MCF 10A (cell line): ENCODE measurements around the gene TXN. TPM values are rescaled to one million over a fixed set of nuclear protein-coding genes. Genes with fewer than 3 reads are reported as not detected.

Source experiments
- BruUV-seq: library from RNA; stranded (reverse); fragments of 400-500 nt; replicated peaks from 2 replicates; lab custom pipeline; 2021; lab: Mats Ljungman, UMichigan
- CTCF ChIA-PET: fragments of 300-600 bp; sonication (Branson Sonifier 250); formaldehyde crosslinking; extraction: SDS; loops from one replicate; lab custom pipeline; 2021; ENCODE audit warnings: antibody characterized with exemption, inconsistent platforms; lab: Yijun Ruan, JAX
- POLR2A ChIA-PET: fragments of 300-600, 350-650 bp; sonication (Branson Sonifier 250); formaldehyde crosslinking; extraction: SDS; loops from one replicate; lab custom pipeline; 2020; ENCODE audit warnings: antibody characterized with exemption, inconsistent platforms; lab: Yijun Ruan, JAX
- DNase-seq: peaks from one replicate; pipeline ENCODE4 v3.0.0-alpha.2; 2018; ENCODE audit not compliant: unreplicated experiment
- H3K27ac Mint-ChIP-seq: one replicate; pipeline ENCODE4 v1.8.0; 2022; ENCODE audit warnings: mild to moderate bottlenecking, low read depth, mixed read lengths; ENCODE audit not compliant: unreplicated experiment
- H3K27me3 Mint-ChIP-seq: one replicate; pipeline ENCODE4 v1.8.0; 2022; ENCODE audit warnings: mixed read lengths; ENCODE audit not compliant: insufficient read depth, unreplicated experiment
- H3K36me3 Mint-ChIP-seq: one replicate; pipeline ENCODE4 v1.8.0; 2022; ENCODE audit warnings: mild to moderate bottlenecking, moderate library complexity, mixed read lengths; ENCODE audit not compliant: insufficient read depth, unreplicated experiment
- H3K4me1 Mint-ChIP-seq: one replicate; pipeline ENCODE4 v1.8.0; 2022; ENCODE audit warnings: mixed read lengths; ENCODE audit not compliant: insufficient read depth, unreplicated experiment
- H3K4me3 Mint-ChIP-seq: one replicate; pipeline ENCODE4 v1.8.0; 2022; ENCODE audit warnings: mild to moderate bottlenecking, moderate library complexity, mixed read lengths; ENCODE audit not compliant: unreplicated experiment
- H3K9me3 Mint-ChIP-seq: one replicate; pipeline ENCODE4 v1.8.0; 2022; ENCODE audit warnings: mixed read lengths; ENCODE audit not compliant: unreplicated experiment
- intact Hi-C: fragments of 100-400 bp; cut with micrococcal nuclease; formaldehyde crosslinking; loops from 2 replicates; pipeline ENCODE4 v1.14.1; 2022
- total RNA-seq: library from RNA; stranded (reverse); gene quantifications from 2 replicates; pipeline ENCODE4 v1.2.3, GENCODE V29; 2022
- TF ChIP-seq, protein P1 (sequence below): fragments of 200-600 bp; IDR thresholded peaks from one replicate; pipeline ENCODE4 v1.8.0; 2022; ENCODE audit warnings: antibody characterized with exemption, mild to moderate bottlenecking; ENCODE audit not compliant: unreplicated experiment

TXN gene
- total RNA-seq, 1 experiment from 2014 or later = 349 TPM

DNA sequence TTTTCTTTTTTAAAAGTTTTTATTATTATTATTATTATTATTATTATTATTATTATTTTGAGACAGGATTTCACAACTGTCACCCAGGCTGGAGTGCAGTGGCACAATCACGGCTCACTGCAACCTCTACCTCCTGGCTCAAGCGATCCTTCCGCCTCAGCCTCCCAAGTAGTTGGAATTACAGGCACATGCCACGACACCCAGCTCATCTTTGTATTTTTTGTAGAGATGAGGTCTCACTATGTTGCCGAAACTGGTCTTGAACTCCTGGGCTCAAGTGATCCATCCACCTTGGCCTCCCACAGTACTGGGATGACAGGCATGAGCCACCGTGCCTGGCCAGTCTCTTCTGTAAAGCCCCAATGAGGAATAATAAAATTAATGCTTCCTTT lies 31.0 kb upstream of the TXN start:
- H3K27me3 Mint-ChIP-seq = no peaks in the 10 kb centered on the region

GRCh38 chr9:110284211-110284844 lies 28.0 kb upstream of the TXN start:
- POLR2A ChIA-PET = interaction anchor here (0.7 to 9.2 kb wide), 10 partner anchors 9 to 79 kb away, joined by 3 to 155 read pairs (median 6); partner anchors contain the start of gene TXN
- BruUV-seq = no TSS peak
- H3K4me3 Mint-ChIP-seq = peak overlapping the region; percentile 28
- H3K4me1 Mint-ChIP-seq = peaks cover 18% of the 10 kb centered on the region
- DNase-seq = no peak
- intact Hi-C loops = no loop called here
- H3K9me3 Mint-ChIP-seq = no peaks in the 10 kb centered on the region
- CTCF ChIA-PET = interaction anchor here (1.0 kb wide), 1 partner anchor 28 kb away, joined by 4 read pairs; the partner anchor contains the start of gene TXN
- no peaks in the 10 kb centered on the region for H3K27me3 Mint-ChIP-seq
- H3K27ac Mint-ChIP-seq = peak overlapping the region; percentile 63
- TF ChIP-seq, protein P1, sequence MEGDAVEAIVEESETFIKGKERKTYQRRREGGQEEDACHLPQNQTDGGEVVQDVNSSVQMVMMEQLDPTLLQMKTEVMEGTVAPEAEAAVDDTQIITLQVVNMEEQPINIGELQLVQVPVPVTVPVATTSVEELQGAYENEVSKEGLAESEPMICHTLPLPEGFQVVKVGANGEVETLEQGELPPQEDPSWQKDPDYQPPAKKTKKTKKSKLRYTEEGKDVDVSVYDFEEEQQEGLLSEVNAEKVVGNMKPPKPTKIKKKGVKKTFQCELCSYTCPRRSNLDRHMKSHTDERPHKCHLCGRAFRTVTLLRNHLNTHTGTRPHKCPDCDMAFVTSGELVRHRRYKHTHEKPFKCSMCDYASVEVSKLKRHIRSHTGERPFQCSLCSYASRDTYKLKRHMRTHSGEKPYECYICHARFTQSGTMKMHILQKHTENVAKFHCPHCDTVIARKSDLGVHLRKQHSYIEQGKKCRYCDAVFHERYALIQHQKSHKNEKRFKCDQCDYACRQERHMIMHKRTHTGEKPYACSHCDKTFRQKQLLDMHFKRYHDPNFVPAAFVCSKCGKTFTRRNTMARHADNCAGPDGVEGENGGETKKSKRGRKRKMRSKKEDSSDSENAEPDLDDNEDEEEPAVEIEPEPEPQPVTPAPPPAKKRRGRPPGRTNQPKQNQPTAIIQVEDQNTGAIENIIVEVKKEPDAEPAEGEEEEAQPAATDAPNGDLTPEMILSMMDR = no peak
- H3K36me3 Mint-ChIP-seq = no peaks in the 10 kb centered on the region

More for the DNA sequence above, 31.0 kb upstream of the TXN start:
- TF ChIP-seq, protein P1 = no peak
- ChIA-PET POLR2A (interaction anchor here (2.1 to 3.4 kb wide), 2 partner anchors 30 to 64 kb away, joined by 8 to 28 read pairs; partner anchors contain the start of gene TXN), CTCF (interaction anchor here (0.6 to 0.7 kb wide), 2 partner anchors 362 to 367 kb away, joined by 3 read pairs; no protein-coding TSS in a partner anchor)
- peaks cover 18% of the 10 kb centered on the region for H3K4me1 Mint-ChIP-seq
- intact Hi-C loops = no loop called here
- H3K9me3 Mint-ChIP-seq = no peaks in the 10 kb centered on the region
- H3K4me3 Mint-ChIP-seq = no peak overlapping the region
- DNase-seq = no peak
- H3K27ac Mint-ChIP-seq = no peak overlapping the region
- no peaks in the 10 kb centered on the region for H3K36me3 Mint-ChIP-seq
- BruUV-seq = no TSS peak

GRCh38 chr9:110283751-110284150 lies 27.4 kb upstream of the TXN start:
- TF ChIP-seq, protein P1 = no peak
- ChIA-PET CTCF (interaction anchor here (1.0 kb wide), 1 partner anchor 27 kb away, joined by 4 read pairs; the partner anchor contains the start of gene TXN), POLR2A (interaction anchor here (0.6 to 9.2 kb wide), 12 partner anchors 9 to 100 kb away, joined by 3 to 155 read pairs (median 4); partner anchors contain the start of gene TXN)
- Mint-ChIP-seq H3K36me3 (no peaks in the 10 kb centered on the region), H3K4me1 (peaks cover 18% of the 10 kb centered on the region), H3K9me3 (no peaks in the 10 kb centered on the region), H3K27me3 (no peaks in the 10 kb centered on the region), H3K27ac (peak overlapping the region; percentile 63), H3K4me3 (peak overlapping the region; percentile 28)
- intact Hi-C loops = no loop called here
- DNase-seq = peak; percentile 86
- no TSS peak for BruUV-seq

- H3K36me3 Mint-ChIP-seq = no peaks in the 10 kb centered on the region
- no peaks in the 10 kb centered on the region for H3K9me3 Mint-ChIP-seq
- POLR2A ChIA-PET = interaction anchor here (0.7 to 9.2 kb wide), 4 partner anchors 21 to 269 kb away, joined by 3 to 155 read pairs (median 4); partner anchors contain the start of gene TXN
- CTCF ChIA-PET = interaction anchor here (0.8 to 2.1 kb wide), 2 partner anchors 24 to 371 kb away, joined by 3 to 15 read pairs; no protein-coding TSS in a partner anchor
- intact Hi-C loops = no loop called here
- no peak overlapping the region for H3K4me3 Mint-ChIP-seq
- no TSS peak for BruUV-seq
- TF ChIP-seq, protein P1 = no peak
- no peaks in the 10 kb centered on the region for H3K27me3 Mint-ChIP-seq
- peaks cover 18% of the 10 kb centered on the region for H3K4me1 Mint-ChIP-seq
- H3K27ac Mint-ChIP-seq = no peak overlapping the region
- no peak for DNase-seq
These were observed 26.4 kb upstream of the TXN start for GRCh38 chr9:110282739-110283081.
